ENCODE data around the gene MASP1.

The MASP1 gene

DNA sequence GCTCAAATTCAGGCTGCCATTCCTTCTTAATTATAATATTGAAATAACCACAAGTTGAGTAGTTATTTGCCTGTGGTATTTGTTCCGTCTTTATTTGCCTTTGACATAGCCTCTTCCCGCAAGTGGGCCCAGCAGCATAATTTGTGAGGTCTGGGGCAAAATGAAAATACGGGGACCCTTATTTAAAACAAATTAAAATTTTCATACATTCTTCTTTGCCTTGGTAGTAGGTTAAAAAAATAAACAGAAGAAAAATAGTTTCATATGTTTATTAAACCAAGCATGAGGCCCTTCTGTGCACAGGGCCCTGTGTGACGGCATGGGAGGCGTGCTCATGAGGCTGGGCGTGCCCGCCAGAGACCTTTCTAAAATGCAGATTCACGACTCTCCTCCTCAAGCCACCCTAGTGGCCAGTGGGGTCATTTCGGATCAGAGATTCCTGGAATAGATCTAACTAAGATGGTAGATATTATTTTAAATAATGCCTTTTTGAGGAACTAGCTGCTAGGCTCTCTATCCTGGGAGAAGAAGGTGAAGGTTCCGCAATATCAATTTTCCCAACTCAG is 35.4 kb downstream of the MASP1 start:
- no peak for DNase-seq (ENCODE audit: low read depth)
- no peak overlapping the region for H3K4me3 ChIP-seq (ENCODE audit: low read depth, low read length)
- TF ChIP-seq, protein P1, sequence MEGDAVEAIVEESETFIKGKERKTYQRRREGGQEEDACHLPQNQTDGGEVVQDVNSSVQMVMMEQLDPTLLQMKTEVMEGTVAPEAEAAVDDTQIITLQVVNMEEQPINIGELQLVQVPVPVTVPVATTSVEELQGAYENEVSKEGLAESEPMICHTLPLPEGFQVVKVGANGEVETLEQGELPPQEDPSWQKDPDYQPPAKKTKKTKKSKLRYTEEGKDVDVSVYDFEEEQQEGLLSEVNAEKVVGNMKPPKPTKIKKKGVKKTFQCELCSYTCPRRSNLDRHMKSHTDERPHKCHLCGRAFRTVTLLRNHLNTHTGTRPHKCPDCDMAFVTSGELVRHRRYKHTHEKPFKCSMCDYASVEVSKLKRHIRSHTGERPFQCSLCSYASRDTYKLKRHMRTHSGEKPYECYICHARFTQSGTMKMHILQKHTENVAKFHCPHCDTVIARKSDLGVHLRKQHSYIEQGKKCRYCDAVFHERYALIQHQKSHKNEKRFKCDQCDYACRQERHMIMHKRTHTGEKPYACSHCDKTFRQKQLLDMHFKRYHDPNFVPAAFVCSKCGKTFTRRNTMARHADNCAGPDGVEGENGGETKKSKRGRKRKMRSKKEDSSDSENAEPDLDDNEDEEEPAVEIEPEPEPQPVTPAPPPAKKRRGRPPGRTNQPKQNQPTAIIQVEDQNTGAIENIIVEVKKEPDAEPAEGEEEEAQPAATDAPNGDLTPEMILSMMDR (IDR thresholded peaks at IDR 0.05; ENCODE audit: low read depth, low read length, missing control alignments): no peak
- in situ Hi-C loops (cut with HindIII; ENCODE audit: low sequenced_read_pairs): no loop called here

DNA sequence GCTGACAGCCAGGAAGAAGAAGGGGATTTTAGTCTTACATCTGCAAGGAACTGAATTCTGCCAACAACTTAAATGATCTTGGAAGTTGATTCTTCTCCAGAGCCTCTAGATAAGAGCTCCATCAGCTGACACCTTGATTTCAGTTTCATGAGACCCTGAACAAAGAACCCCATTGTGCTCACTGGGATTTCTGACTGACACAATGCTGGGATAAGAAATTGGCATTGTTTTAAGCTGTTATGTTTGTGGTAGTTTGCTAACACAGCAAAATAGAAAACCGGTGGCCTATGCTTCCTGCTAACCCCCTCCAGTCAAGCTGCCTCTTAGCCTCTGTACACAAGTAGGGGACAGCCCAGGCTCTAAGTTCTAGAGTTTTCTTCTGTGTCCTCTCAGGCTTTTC is 36.2 kb downstream of the MASP1 start:
- in situ Hi-C loops (cut with HindIII; ENCODE audit: low sequenced_read_pairs): no loop called here
- no peak overlapping the region for H3K4me3 ChIP-seq (ENCODE audit: low read depth, low read length)
- TF ChIP-seq, protein P1 (IDR thresholded peaks at IDR 0.05; ENCODE audit: low read depth, low read length, missing control alignments): no peak
- no peak for DNase-seq (ENCODE audit: low read depth)

- TF ChIP-seq, protein P1 (IDR thresholded peaks at IDR 0.05; ENCODE audit: low read depth, low read length, missing control alignments): no peak
- no peak for DNase-seq (ENCODE audit: low read depth)
Measured at GRCh38 chr3:187252311-187252710, 39.2 kb downstream of the MASP1 start.

DNA sequence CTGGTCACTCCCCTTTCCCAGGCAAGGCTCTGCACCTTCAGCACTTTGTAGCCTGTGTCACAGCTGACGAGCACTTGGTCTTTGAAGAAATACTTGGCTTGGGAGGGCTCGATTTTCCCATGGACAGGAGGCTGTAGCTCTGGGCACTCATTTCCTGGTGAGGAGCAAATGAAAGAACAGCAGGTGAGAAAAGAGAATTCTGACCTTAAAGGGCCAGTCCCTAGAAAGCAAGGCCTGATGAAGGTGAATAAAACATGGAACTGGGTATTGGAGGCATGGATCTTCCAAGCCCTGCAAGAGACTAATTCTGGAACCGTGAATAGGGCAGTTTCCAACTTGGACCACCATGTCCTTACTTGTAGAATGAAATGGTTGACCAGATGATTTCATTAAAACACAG is 39.9 kb downstream of the MASP1 start:
- in situ Hi-C loops (cut with HindIII; ENCODE audit: low sequenced_read_pairs): loop anchor here (5.0 kb wide), 1 partner anchor 36 kb away; no protein-coding TSS in a partner anchor
- no peak overlapping the region for H3K4me3 ChIP-seq (ENCODE audit: low read depth, low read length)
- TF ChIP-seq, protein P1 (IDR thresholded peaks at IDR 0.05; ENCODE audit: low read depth, low read length, missing control alignments): no peak
- DNase-seq (ENCODE audit: low read depth): no peak

More at GRCh38 chr3:187252311-187252710, 39.2 kb downstream of the MASP1 start:
- no peak overlapping the region for H3K4me3 ChIP-seq (ENCODE audit: low read depth, low read length)
- in situ Hi-C loops (cut with HindIII; ENCODE audit: low sequenced_read_pairs): loop anchor here (5.0 kb wide), 1 partner anchor 35 kb away; no protein-coding TSS in a partner anchor

DNA sequence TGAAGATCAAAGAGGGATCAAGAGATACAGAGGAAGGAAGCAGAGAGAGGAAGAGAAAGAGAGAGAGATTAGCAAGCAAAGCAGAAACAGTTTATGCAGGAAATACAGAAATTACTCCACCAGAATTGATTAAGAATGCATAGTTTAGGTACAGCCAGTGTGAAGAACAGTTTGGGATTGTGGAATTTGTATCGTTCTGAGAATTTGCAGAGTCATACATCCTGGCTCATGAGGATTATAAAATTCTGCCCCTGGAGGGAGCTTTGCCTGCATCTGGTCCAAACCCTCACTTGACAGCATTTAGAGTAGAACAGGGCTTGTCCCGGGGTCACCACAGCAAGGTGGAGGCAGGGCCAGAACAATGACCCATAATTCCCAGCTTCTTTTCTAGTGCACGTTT is 44.1 kb downstream of the MASP1 start:
- in situ Hi-C loops (cut with HindIII; ENCODE audit: low sequenced_read_pairs): no loop called here

GRCh38 chr3:187243933-187244524 is 47.5 kb downstream of the MASP1 start:
- no peak overlapping the region for H3K4me3 ChIP-seq (ENCODE audit: low read depth, low read length)
- TF ChIP-seq, protein P1 (IDR thresholded peaks at IDR 0.05; ENCODE audit: low read depth, low read length, missing control alignments): no peak
- in situ Hi-C loops (cut with HindIII; ENCODE audit: low sequenced_read_pairs): no loop called here
- DNase-seq (ENCODE audit: low read depth): no peak

More for the DNA sequence above, 44.1 kb downstream of the MASP1 start:
- no peak overlapping the region for H3K4me3 ChIP-seq (ENCODE audit: low read depth, low read length)
- TF ChIP-seq, protein P1 (IDR thresholded peaks at IDR 0.05; ENCODE audit: low read depth, low read length, missing control alignments): no peak
- no peak for DNase-seq (ENCODE audit: low read depth)

Measured in astrocyte of the cerebellum (primary cell).